Activated CD8-positive, alpha-beta memory T cell treated with anti-CD3 and anti-CD28 coated beads for 24 hours (primary cell): ENCODE results near the gene HEXB.

Experiments used
- DNase-seq: peaks from one replicate; pipeline ENCODE4 v3.0.0-alpha.2; 2020

Gene HEXB

DNA sequence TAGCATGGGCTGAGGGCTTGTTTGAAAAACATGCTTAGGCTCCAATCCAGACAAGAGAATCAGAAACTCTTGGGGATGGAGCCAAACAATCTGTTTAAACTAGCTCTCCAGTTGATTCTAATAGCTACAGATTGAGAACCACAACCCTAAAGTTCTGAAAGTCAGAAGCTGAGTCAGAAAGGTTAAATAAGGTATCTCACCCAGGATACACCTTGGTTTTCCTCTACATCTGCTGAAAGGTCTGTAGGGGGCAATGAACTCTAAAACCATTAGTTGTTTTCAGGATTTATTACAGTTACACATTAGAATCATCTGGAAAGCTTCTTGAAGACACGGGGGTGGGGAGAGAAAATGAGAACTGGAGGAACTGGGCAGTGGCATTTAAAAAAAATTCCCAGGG, 76.2 kb downstream of the HEXB start:
- DNase-seq: no peak

DNA sequence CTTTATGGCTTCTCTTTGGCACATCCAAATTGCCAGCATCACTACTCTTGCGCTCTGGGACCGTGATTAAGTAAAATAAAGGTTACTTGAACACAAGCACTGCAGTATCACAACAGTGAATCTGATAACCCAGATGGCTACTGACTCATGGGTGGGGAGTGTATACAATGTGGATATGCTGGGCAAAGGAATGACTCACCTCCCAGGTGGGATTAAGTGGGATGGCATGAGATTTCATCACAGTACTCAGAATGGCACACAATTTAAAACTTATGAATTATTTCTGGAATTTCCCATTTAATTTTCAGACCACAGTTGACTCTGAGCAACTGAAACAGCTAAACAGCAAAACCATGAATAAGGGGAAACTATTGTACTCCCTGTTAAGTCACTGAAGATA, 77.6 kb downstream of the HEXB start:
- no peak for DNase-seq

DNA sequence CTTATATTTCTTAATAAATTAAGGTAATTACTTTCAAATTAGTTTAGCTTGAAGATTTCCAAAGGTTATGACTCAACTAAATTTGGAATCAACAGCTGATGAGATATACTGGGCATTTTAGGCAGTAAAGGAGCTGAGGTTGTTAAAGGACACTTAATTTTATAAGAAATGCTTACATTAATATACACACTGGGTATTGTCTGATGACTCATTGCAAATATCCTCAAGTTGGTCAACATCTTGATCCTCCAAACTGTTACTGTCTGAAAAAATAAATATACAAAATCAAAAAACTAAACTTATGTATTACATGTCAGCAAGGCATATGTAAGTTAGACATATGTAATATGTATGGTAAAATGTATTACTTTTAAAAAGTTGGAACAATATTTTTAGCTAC, 78.5 kb downstream of the HEXB start:
- DNase-seq: no peak

DNA sequence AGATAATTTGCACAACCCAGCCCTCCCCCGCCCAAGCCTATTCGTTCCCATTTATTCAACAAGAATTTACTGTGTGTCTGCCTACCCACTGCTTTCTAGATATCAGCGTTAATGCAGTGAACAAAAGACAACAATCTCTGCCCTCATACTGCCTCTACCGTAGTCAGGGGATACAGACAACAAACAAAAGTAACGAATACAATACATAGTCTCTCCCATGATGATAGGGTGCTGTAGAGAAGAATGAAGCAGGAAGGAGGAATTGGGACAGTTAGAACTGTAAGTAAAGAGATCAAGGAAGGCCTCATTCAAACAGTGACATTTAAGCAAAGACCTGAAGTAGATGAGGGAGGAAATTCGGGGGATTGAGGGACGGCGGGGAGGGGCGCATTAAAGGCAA, 80.2 kb downstream of the HEXB start:
- DNase-seq: no peak

DNA sequence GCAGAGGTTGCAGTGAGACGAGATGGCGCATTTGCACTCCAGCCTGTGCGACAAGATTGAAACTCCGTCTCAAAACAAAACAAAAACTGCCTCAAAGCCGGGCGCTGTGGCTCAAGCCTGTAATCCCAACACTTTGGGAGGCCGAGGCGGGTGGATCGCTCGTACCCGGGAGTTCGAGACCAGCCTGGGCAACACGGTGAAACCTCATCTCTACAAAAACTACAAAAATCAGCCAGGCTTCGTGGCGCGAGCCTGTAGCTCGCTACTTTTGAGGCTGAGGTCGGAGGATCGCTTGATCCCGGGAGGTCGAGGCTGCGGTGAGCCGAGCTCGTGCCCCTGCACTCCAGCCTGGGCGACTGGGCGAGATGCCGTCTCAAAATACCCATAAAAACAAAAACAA, 80.9 kb downstream of the HEXB start:
- no peak for DNase-seq

DNA sequence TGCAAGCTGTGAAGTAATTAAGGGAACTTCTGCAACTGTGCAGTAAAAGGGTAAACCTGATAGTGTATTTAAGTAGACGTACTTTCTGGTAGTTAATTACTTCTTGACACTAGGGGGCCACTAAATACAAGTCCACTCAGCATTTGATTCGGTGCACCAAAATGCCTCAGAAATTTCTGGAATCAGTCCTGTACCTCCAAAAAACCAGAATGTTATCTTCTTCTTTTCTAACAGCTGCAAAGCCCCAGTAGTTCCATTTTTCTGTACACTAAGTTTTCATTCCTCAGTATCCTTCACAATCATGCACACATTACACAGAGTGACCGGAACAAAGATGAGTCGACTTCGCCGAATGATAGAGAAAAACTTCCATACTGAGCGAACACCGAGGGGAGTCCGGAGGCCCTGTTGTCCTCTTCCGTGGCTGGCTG, 81.4 kb downstream of the HEXB start:
- no peak for DNase-seq

DNA sequence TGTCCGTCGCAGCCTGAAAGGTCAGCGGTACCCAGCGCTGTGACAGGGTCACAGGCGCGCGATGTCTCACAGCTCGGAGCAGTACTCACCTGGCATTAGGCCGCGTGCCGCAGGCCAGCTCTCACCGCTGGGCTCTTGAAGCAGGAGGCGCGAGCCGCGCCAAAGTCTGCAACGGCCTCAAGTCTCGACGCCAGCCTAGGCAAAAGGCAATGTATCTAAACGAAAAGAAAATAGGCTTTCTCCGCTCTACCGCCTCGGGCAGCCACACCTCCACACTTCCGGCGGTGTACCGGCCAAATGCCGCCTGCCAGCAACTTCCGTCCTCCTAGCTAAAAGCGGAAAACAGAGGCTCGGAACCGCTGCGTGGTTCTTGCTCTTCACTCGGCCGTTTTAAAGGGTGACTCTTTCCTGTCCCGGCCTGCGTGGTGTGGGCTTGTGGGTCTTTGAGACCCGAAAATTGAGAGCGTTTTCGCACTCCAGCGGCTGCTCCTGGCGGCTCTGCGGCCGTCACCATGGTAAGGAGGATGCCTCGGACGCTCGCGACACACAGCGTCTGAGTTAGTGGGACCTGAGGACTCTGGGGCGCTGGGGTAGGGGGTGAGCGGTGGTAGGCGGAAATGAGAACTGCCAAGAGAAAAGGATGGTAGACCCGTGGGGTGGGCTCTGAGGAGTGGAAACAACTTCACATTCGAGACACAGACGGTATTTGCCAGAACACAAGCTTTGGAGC, 82.0 kb downstream of the HEXB start, which contains the start of the genes GFM2 and NSA2:
GFM2 (minus strand) TSS at position 269 of the 730 bp plus-strand sequence. CDS start 3,375 bp downstream, outside the sequence.
NSA2 (plus strand) TSS at position 401 of the 730 bp plus-strand sequence; CDS start at position 513, 112 bp downstream.
- DNase-seq: peak; percentile 97

DNA sequence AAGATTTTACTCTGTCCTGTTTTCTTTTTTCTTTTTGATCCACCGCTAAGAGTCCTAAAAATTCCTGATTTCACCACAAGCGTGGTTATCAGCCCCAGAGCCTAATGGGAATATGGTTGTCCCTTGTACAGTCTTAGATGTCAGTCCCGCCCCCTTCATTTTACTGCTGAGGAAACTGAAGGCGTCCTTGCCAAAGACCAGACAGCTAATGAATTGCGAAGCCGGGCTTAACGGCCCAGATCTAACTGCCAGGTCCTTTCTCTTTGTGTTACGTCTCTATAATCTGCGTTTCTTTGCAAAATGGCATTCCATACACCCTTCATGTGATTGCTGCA, 82.5 kb downstream of the HEXB start:
- DNase-seq: no peak
